Panc1 (cell line): ENCODE data around the gene CD244. TPM values are rescaled to one million over a fixed set of nuclear protein-coding genes. Genes with fewer than 3 reads are reported as not detected.
"Not testable (repeated sequence)": the region's sequence is repeated elsewhere in the genome, so short reads cannot be mapped to it uniquely, and the experiment has no call there.

Experiments
- ATAC-seq: fragments of 200-7000 bp; cut with Tn5 transposase; 2 replicates; pipeline ENCODE4 v1.9.1; 2020; ENCODE audit warnings: mild to moderate bottlenecking, moderate library complexity
- BruUV-seq: library from RNA; stranded (reverse); fragments of 400-500 nt; replicated peaks from 2 replicates; lab custom pipeline; 2021; lab: Mats Ljungman, UMichigan
- CTCF ChIA-PET: fragments of 300-600 bp; sonication (Branson Sonifier 250); formaldehyde crosslinking; loops from one replicate; lab custom pipeline; 2022; ENCODE audit warnings: antibody characterized with exemption; lab: Charles Lee
- POLR2A ChIA-PET: fragments of 300-600 bp; sonication (Branson Sonifier 250); formaldehyde crosslinking; loops from one replicate; lab custom pipeline; 2022; ENCODE audit warnings: antibody characterized with exemption; lab: Charles Lee
- DNase-seq: peaks from one replicate; pipeline ENCODE4 v3.0.0-alpha.2; 2010; ENCODE audit warnings: low read depth, low spot score
- H3K27ac ChIP-seq: 2 replicates; pipeline ENCODE4 v1.5.1; 2011; ENCODE audit warnings: mild to moderate bottlenecking, low read length, inconsistent platforms
- H3K27me3 ChIP-seq: fragments of 200-500 bp; sonication (Bioruptor generic); 2 replicates; pipeline ENCODE4 v1.6.0; 2014; ENCODE audit warnings: low read length, inconsistent platforms; ENCODE audit not compliant: control insufficient read depth, insufficient read depth
- H3K36me3 ChIP-seq: fragments of 200-500 bp; sonication (Bioruptor generic); 2 replicates; pipeline ENCODE4 v1.5.1; 2014; ENCODE audit warnings: inconsistent platforms, mild to moderate bottlenecking, low read length, moderate library complexity; ENCODE audit not compliant: control insufficient read depth, insufficient read depth
- H3K4me1 ChIP-seq: 2 replicates; pipeline ENCODE4 v1.5.1; 2011; ENCODE audit warnings: inconsistent platforms, mild to moderate bottlenecking, low read length, moderate library complexity; ENCODE audit not compliant: control insufficient read depth, insufficient read depth
- H3K4me3 ChIP-seq, 2 experiments: 2 replicates each; pipeline ENCODE4 v1.5.1; 2011 to 2012; ENCODE audit warnings: low read depth in 2 of 2, low read length in 2 of 2, mild to moderate bottlenecking in 2 of 2, inconsistent platforms in 1 of 2, moderate library complexity in 1 of 2
- H3K9me3 ChIP-seq: fragments of 200-500 bp; sonication (Bioruptor generic); 2 replicates; pipeline ENCODE4 v1.5.1; 2014; ENCODE audit warnings: low read depth, mild to moderate bottlenecking, inconsistent platforms, low read length, moderate library complexity; ENCODE audit not compliant: control insufficient read depth, insufficient read depth
- POLR2AphosphoS5 ChIP-seq: IDR thresholded peaks from 2 replicates; pipeline ENCODE4 v1.6.1; 2012; ENCODE audit warnings: mild to moderate bottlenecking, low read depth, low read length, moderate library complexity
- SIN3A ChIP-seq: IDR thresholded peaks from 2 replicates; pipeline ENCODE4 v1.6.1; 2012; ENCODE audit warnings: low read depth, mild to moderate bottlenecking, low read length, moderate library complexity, borderline replicate concordance; ENCODE audit not compliant: insufficient read depth
- TCF7L2 ChIP-seq: IDR thresholded peaks from 2 replicates; pipeline ENCODE4 v1.6.1; 2011; ENCODE audit warnings: mild to moderate bottlenecking, low read depth, low read length, inconsistent platforms
- in situ Hi-C: cut with HindIII; loops from 2 replicates; pipeline ENCODE4 v1.10.0; 2016; ENCODE audit warnings: low sequenced_read_pairs, low pct_unique_long_range_greater_than_20kb
- intact Hi-C: fragments of 100-400 bp; cut with micrococcal nuclease; formaldehyde crosslinking; loops from one replicate; pipeline ENCODE4 v1.10.0; 2022; ENCODE audit not compliant: unreplicated experiment
- total RNA-seq: library from RNA; stranded (reverse); gene quantifications from one replicate; pipeline ENCODE4 v1.2.1, GENCODE V29; 2021; ENCODE audit not compliant: unreplicated experiment
- TF ChIP-seq, protein P1 (sequence below): fragments of 450-650 bp; IDR thresholded peaks from 2 replicates; pipeline ENCODE4 v1.5.1; 2017; ENCODE audit warnings: mild to moderate bottlenecking
- TF ChIP-seq, protein P2 (sequence below), 2 experiments: IDR thresholded peaks; 2 replicates each; pipeline ENCODE4 v1.6.1; 2011 to 2012; ENCODE audit warnings: low read depth in 2 of 2, control low read depth in 1 of 2, low read length in 1 of 2, mild to moderate bottlenecking in 1 of 2, moderate library complexity in 1 of 2; ENCODE audit not compliant: insufficient read depth in 1 of 2

CD244 gene
- total RNA-seq, 1 experiment from 2014 or later = not detected

DNA sequence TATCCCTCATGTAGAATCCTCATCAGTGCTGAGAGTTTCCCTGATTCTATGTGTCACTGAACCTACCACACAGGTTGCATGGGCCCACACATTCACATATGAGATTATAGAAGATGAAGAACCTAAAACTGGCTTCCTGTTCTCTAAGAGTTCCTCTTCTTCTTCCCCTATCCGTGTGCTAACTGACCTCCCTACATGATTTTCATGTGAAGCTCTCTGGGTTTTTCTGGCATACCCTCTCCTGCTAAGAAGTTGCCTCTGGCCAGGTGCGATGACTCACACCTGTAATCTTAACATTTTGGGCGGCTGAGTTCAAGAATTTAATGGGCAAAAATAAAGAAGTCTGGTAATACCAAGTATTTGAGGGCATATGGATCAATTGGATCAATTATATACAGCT, 5.5 kb upstream of the CD244 start:
- in situ Hi-C loops (no loop called here), intact Hi-C loops (no loop called here)
- H3K9me3 ChIP-seq = no peaks in the 10 kb centered on the region
- no peaks in the 10 kb centered on the region for H3K36me3 ChIP-seq
- 0 out of 2 replicates have a peak, but pooled peaks cover 2% of the 10 kb centered on the region for H3K27me3 ChIP-seq
- no peak for TF ChIP-seq POLR2AphosphoS5
- TF ChIP-seq, protein P1, sequence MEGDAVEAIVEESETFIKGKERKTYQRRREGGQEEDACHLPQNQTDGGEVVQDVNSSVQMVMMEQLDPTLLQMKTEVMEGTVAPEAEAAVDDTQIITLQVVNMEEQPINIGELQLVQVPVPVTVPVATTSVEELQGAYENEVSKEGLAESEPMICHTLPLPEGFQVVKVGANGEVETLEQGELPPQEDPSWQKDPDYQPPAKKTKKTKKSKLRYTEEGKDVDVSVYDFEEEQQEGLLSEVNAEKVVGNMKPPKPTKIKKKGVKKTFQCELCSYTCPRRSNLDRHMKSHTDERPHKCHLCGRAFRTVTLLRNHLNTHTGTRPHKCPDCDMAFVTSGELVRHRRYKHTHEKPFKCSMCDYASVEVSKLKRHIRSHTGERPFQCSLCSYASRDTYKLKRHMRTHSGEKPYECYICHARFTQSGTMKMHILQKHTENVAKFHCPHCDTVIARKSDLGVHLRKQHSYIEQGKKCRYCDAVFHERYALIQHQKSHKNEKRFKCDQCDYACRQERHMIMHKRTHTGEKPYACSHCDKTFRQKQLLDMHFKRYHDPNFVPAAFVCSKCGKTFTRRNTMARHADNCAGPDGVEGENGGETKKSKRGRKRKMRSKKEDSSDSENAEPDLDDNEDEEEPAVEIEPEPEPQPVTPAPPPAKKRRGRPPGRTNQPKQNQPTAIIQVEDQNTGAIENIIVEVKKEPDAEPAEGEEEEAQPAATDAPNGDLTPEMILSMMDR = no peak
- no peak for TF ChIP-seq SIN3A
- no peak for TF ChIP-seq TCF7L2
- TF ChIP-seq, protein P2, sequence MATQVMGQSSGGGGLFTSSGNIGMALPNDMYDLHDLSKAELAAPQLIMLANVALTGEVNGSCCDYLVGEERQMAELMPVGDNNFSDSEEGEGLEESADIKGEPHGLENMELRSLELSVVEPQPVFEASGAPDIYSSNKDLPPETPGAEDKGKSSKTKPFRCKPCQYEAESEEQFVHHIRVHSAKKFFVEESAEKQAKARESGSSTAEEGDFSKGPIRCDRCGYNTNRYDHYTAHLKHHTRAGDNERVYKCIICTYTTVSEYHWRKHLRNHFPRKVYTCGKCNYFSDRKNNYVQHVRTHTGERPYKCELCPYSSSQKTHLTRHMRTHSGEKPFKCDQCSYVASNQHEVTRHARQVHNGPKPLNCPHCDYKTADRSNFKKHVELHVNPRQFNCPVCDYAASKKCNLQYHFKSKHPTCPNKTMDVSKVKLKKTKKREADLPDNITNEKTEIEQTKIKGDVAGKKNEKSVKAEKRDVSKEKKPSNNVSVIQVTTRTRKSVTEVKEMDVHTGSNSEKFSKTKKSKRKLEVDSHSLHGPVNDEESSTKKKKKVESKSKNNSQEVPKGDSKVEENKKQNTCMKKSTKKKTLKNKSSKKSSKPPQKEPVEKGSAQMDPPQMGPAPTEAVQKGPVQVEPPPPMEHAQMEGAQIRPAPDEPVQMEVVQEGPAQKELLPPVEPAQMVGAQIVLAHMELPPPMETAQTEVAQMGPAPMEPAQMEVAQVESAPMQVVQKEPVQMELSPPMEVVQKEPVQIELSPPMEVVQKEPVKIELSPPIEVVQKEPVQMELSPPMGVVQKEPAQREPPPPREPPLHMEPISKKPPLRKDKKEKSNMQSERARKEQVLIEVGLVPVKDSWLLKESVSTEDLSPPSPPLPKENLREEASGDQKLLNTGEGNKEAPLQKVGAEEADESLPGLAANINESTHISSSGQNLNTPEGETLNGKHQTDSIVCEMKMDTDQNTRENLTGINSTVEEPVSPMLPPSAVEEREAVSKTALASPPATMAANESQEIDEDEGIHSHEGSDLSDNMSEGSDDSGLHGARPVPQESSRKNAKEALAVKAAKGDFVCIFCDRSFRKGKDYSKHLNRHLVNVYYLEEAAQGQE (IDR thresholded peaks at IDR 0.05; ENCODE audit: insufficient read depth in 1 of 2, low read depth in 2 of 2, low read length in 1 of 2) = no peak
- CTCF ChIA-PET = no interaction called here
- no peaks in the 10 kb centered on the region for H3K4me1 ChIP-seq
- H3K4me3 ChIP-seq = no peak overlapping the region
- no peak for ATAC-seq
- no peak for DNase-seq
- BruUV-seq = no TSS peak
- no peak overlapping the region for H3K27ac ChIP-seq
- POLR2A ChIA-PET = no interaction called here

DNA sequence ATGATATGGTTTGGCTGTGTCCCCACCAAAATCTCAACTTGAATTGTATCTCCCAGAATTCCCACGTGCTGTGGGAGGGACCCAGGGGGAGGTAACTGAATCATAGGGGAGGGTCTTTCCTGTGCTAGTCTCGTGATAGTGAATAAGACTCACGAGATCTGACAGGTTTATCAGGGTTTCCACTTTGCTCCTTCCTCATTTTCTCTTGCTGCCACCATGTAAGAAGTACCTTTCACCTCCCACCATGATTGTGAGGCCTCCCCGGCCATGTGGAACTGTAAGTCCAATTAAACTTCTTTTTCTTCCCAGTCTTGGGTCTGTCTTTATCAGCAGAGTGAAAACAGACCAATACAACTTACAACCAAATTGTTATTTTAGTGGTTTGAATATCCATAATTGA, 5.0 kb upstream of the CD244 start:
- DNase-seq, ATAC-seq, in situ Hi-C loops, H3K4me1 ChIP-seq, H3K27ac ChIP-seq, H3K9me3 ChIP-seq, H3K4me3 ChIP-seq, BruUV-seq, H3K36me3 ChIP-seq, CTCF ChIA-PET, POLR2A ChIA-PET, H3K27me3 ChIP-seq, intact Hi-C loops: not testable (repeated sequence)

DNA sequence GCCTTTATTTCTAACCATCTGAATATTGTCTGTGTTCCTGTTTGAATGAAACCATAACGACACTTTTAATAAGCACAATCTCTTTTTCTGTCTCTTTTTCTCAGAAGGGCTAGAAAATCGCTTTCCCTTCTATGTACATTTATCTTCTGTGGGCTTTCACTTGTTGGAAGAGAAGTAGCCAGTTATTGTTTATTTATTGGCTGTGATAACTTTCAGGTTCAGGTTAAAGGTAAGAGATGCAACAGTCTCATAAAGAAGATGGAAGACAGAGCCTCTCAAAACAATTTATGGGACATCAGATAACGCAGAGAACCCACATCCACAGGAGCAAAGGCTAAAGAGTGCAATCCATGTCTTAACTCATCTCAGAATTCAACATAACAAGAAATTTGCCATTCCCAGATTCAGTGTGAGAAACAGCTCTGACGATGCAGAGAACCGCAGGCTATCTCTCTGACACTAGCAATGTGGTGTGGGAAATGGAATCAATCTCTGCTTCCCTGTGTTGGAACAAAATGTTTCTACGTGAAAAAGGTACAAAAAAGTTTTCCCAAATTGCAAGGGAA, 4.1 kb upstream of the CD244 start:
- TF ChIP-seq POLR2AphosphoS5 (no peak), TCF7L2 (no peak), SIN3A (no peak)
- TF ChIP-seq, protein P1 = no peak
- TF ChIP-seq, protein P2 (IDR thresholded peaks at IDR 0.05; ENCODE audit: insufficient read depth in 1 of 2, low read depth in 2 of 2, low read length in 1 of 2) = no peak
- ATAC-seq (no peak), DNase-seq (no peak)
- intact Hi-C loops = no loop called here
- Histone ChIP-seq H3K27me3 (0 out of 2 replicates have a peak, but pooled peaks cover 2% of the 10 kb centered on the region), H3K27ac (no peak overlapping the region), H3K4me3 (no peak overlapping the region), H3K4me1 (no peaks in the 10 kb centered on the region), H3K9me3 (no peaks in the 10 kb centered on the region), H3K36me3 (no peaks in the 10 kb centered on the region)
- no TSS peak for BruUV-seq
- in situ Hi-C loops = no loop called here
- POLR2A ChIA-PET = no interaction called here
- CTCF ChIA-PET = no interaction called here
